GM18508 (cell line): Measurements from ENCODE around the gene RAB4B.
"Not testable (repeated sequence)": the region's sequence is repeated elsewhere in the genome, so short reads cannot be mapped to it uniquely, and the experiment has no call there.

Experiments
- ATAC-seq: cut with Tn5 transposase; IDR thresholded peaks from one replicate; pipeline ENCODE4 v1.9.1; 2021; ENCODE audit warnings: moderate number of reproducible peaks; ENCODE audit not compliant: insufficient read depth, unreplicated experiment

The RAB4B gene

GRCh38 chr19:40777937-40778705 is at the start of gene RAB4B:
RAB4B (plus strand) TSS chr19:40778247; CDS start chr19:40778376, 129 bp downstream.
- peak; percentile 34 for ATAC-seq

- not testable (repeated sequence) for ATAC-seq
Measured at GRCh38 chr19:40730065-40730464, 48.0 kb upstream of the RAB4B start.

GRCh38 chr19:40732304-40732703 is 45.7 kb upstream of the RAB4B start:
- not testable (repeated sequence) for ATAC-seq

GRCh38 chr19:40733149-40733548 is 44.9 kb upstream of the RAB4B start:
- no peak for ATAC-seq

- ATAC-seq = no peak
Measured at GRCh38 chr19:40735013-40735771, 42.9 kb upstream of the RAB4B start.

- ATAC-seq = no peak
Measured at GRCh38 chr19:40736661-40737060, 41.4 kb upstream of the RAB4B start.

GRCh38 chr19:40737102-40737644 is 40.9 kb upstream of the RAB4B start:
- no peak for ATAC-seq

GRCh38 chr19:40739030-40739839 is 38.8 kb upstream of the RAB4B start:
- no peak for ATAC-seq

- ATAC-seq = no peak
Measured at GRCh38 chr19:40739871-40740703, 38.0 kb upstream of the RAB4B start.

- ATAC-seq = no peak
Measured at GRCh38 chr19:40740747-40741146, 37.3 kb upstream of the RAB4B start.

GRCh38 chr19:40741527-40742390 is 36.3 kb upstream of the RAB4B start:
- no peak for ATAC-seq

- no peak for ATAC-seq
Measured at GRCh38 chr19:40742477-40742876, 35.6 kb upstream of the RAB4B start.

- no peak for ATAC-seq
Measured at GRCh38 chr19:40742886-40743285, 35.2 kb upstream of the RAB4B start.

- ATAC-seq = no peak
Measured at GRCh38 chr19:40743926-40744325, 34.1 kb upstream of the RAB4B start.

- ATAC-seq = no peak
Measured at GRCh38 chr19:40744554-40745401, 33.3 kb upstream of the RAB4B start.

GRCh38 chr19:40745402-40745780 is 32.7 kb upstream of the RAB4B start:
- no peak for ATAC-seq

- no peak for ATAC-seq
Measured at GRCh38 chr19:40747536-40747935, 30.5 kb upstream of the RAB4B start.
